Dendritic cell treated with granulocyte-macrophage colony-stimulating factor and Interleukin-4, amounts not matched to agents 40 ng/mL and 50 ng/mL, for 4 days (primary cell): Measurements from ENCODE around the gene C18orf32.
"Not testable (repeated sequence)": the region's sequence is repeated elsewhere in the genome, so short reads cannot be mapped to it uniquely, and the experiment has no call there.

Source experiments
- H3K27ac Mint-ChIP-seq: one replicate; pipeline ENCODE4 v1.8.0; 2022; ENCODE audit warnings: mild to moderate bottlenecking, mixed read lengths
- H3K27me3 Mint-ChIP-seq: one replicate; pipeline ENCODE4 v1.8.0; 2022; ENCODE audit warnings: mild to moderate bottlenecking, mixed read lengths
- H3K36me3 Mint-ChIP-seq: one replicate; pipeline ENCODE4 v1.8.0; 2022; ENCODE audit warnings: low read depth, mixed read lengths
- H3K4me1 Mint-ChIP-seq: one replicate; pipeline ENCODE4 v1.8.0; 2022; ENCODE audit warnings: low read depth, mixed read lengths
- H3K4me3 Mint-ChIP-seq: one replicate; pipeline ENCODE4 v1.8.0; 2022; ENCODE audit warnings: mild to moderate bottlenecking, moderate library complexity, mixed read lengths
- H3K9me3 Mint-ChIP-seq: one replicate; pipeline ENCODE4 v1.8.0; 2022; ENCODE audit warnings: mixed read lengths
- intact Hi-C: fragments of 100-400 bp; cut with micrococcal nuclease; formaldehyde crosslinking; loops from one replicate; pipeline ENCODE4 v1.15.0; 2022

C18orf32 gene

DNA sequence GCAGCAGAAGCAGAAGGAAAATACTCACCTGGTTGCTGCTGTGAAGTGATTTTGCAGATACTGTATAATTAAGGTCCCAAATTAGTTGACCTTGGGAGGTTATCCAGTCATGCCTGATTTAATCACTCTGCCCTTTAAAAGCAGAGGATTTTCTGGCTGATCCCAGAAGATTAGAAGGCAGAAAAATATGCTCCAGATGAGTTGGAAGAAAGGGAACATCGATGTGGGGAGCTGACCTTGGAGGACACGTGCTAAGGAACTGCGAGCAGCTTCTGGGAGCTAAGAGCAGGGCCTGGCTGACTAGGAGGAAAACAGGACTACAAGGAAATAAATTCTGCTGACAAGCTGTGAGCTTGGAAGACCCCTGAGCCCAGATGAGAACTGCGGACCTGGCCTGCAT is 13.3 kb downstream of the C18orf32 start:
- Mint-ChIP-seq H3K27me3 (peaks cover 7% of the 10 kb centered on the region), H3K4me1 (peaks cover 23% of the 10 kb centered on the region), H3K36me3 (peaks cover 10% of the 10 kb centered on the region), H3K27ac (no peak overlapping the region), H3K9me3 (no peaks in the 10 kb centered on the region), H3K4me3 (no peak overlapping the region)
- intact Hi-C loops = loop anchor here (10.0 kb wide), 1 partner anchor 109 kb away; no protein-coding TSS in a partner anchor

DNA sequence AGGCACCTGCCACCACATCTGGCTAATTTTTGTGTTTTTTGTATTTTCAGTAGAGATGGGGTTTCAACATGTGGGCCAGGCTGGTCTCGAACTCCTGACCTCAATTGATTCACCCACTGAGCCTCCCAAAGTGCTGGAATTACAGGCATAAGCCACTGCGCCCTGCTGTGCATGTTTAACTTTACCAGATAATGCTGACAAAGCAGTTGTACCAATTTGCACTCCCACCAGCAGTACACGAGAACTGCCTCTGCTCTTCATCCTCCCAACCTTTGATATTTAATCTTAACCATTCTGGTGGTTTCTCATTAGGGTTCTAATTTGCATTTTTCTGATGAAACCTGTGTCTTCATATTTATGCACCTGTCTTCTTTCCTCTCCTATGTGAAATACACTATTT is 14.6 kb downstream of the C18orf32 start:
- H3K4me3 Mint-ChIP-seq = no peak overlapping the region
- H3K9me3 Mint-ChIP-seq = no peaks in the 10 kb centered on the region
- H3K36me3 Mint-ChIP-seq = peaks cover 9% of the 10 kb centered on the region
- no peak overlapping the region for H3K27ac Mint-ChIP-seq
- H3K4me1 Mint-ChIP-seq = peaks cover 23% of the 10 kb centered on the region
- intact Hi-C loops = loop anchor here (10.0 kb wide), 1 partner anchor 108 kb away; no protein-coding TSS in a partner anchor
- peaks cover 7% of the 10 kb centered on the region for H3K27me3 Mint-ChIP-seq

DNA sequence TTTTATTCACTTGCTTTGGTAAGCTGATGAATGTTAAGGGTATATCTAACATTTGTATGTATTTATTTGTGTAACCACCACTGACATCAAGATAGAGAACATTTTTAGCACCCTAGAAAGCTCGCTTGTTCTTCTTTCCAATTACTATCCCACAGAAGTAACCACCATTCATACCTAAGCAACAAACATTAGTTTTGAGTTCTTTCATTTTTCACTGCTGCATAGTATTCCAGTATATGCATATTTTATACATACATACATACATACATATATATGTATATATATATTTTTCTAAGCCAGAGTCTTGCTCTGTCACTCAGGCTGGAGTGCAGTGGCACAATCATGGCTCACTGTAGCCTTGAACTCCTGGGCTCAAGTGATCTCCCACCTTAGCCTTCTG is 15.5 kb downstream of the C18orf32 start:
- intact Hi-C loops = loop anchor here (10.0 kb wide), 1 partner anchor 107 kb away; no protein-coding TSS in a partner anchor
- Mint-ChIP-seq H3K9me3 (no peaks in the 10 kb centered on the region), H3K4me1 (peaks cover 13% of the 10 kb centered on the region), H3K4me3 (no peak overlapping the region), H3K27me3 (peaks cover 7% of the 10 kb centered on the region), H3K27ac (no peak overlapping the region), H3K36me3 (peaks cover 5% of the 10 kb centered on the region)

DNA sequence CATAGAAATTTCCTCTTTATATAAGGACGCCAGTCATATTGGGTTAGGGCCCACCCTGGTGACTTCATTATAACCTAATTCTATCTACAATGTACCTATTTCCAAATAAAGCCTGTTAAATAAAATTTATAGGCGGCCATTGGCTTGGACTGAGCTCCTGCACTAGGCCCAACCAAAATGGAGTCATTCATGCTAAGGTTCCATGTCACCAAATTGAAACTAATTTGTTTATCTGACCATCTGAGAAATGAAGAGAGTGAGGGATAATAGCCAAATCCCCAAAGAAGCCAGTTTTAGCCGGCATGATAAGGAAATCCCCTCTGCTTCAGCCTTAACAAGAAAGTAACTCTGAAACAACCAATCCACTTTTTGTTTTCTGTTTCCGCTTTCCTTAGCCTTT is 19.4 kb downstream of the C18orf32 start:
- no peaks in the 10 kb centered on the region for H3K36me3 Mint-ChIP-seq

DNA sequence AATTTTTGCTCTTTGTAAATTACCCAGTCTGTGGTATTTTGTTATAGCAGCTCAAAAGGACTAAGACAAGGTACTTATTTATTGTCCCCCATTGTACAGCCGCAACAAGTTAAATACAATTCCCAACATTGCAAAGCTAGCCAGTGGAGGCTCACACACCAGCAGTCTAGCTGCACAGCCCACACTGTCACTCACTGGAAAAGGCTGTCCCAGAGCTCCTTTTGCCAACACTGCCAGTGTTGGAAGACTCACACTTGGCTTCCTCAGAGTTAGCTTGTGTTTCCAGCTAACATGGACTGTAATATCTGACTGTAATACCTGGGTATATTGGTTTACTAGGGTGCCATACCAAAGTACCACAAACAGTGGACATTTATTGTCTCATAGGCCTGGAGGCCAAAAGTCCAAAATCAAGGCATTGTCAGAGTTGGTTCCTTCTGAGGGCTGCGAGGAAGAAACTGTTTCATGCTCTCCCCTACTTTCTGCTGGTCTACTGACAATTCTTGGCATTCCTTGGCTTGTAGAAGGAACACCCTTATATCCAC is 19.9 kb downstream of the C18orf32 start:
- no peak overlapping the region for H3K27ac Mint-ChIP-seq
- intact Hi-C loops = no loop called here
- peaks cover 5% of the 10 kb centered on the region for H3K27me3 Mint-ChIP-seq
- H3K36me3 Mint-ChIP-seq = no peaks in the 10 kb centered on the region
- no peaks in the 10 kb centered on the region for H3K4me1 Mint-ChIP-seq
- H3K4me3 Mint-ChIP-seq = no peak overlapping the region
- H3K9me3 Mint-ChIP-seq = no peaks in the 10 kb centered on the region

More for the DNA sequence above, 19.4 kb downstream of the C18orf32 start:
- Mint-ChIP-seq H3K27me3 (peaks cover 5% of the 10 kb centered on the region), H3K4me3 (no peak overlapping the region), H3K9me3 (no peaks in the 10 kb centered on the region), H3K4me1 (no peaks in the 10 kb centered on the region), H3K27ac (no peak overlapping the region)
- intact Hi-C loops = no loop called here

DNA sequence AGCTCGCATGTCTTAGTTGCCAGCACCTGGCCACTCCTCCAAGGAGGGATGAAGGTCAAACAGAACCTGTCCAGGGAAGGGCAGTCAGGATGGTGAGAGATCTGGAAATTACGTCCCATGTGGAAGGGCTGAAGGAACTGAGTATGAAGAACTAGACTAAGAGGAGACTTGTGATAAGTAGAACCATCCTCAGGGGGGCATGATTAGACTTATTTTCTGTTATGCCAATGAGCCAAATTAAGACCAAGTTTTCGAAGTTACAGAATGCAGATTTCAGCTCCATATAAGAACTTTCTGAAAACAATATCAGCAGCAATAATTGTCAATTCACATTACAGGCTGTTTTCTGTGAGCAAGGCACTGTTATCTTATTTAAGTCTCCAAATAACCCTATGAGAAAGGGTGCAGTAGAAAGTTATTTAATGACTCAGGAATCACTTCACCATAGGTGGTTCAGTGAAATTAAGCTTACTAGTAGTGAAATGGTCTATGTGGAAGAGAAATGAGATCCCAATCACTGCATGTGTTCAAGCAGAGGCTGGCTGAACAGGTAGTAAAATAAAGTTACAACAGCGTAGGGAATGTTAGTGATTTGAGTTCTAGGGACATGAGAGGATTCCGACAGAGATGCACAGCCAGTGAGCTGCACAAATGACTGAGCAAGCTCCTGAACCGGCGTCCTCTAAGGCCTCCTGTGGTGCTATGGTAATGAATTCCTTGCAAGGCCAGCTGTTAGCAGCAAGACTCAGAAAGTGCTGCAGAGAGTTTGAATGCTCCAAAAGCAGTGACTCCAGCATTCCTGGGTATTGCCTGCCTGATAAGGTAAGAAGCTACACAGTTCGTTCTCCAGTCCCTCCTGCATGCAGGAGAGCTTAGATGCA is 22.1 kb downstream of the C18orf32 start:
- peaks cover 6% of the 10 kb centered on the region for H3K4me1 Mint-ChIP-seq
- intact Hi-C loops = no loop called here
- H3K27me3 Mint-ChIP-seq = peaks cover 2% of the 10 kb centered on the region
- no peaks in the 10 kb centered on the region for H3K9me3 Mint-ChIP-seq
- no peak overlapping the region for H3K4me3 Mint-ChIP-seq
- H3K27ac Mint-ChIP-seq = no peak overlapping the region
- H3K36me3 Mint-ChIP-seq = peaks cover 3% of the 10 kb centered on the region

DNA sequence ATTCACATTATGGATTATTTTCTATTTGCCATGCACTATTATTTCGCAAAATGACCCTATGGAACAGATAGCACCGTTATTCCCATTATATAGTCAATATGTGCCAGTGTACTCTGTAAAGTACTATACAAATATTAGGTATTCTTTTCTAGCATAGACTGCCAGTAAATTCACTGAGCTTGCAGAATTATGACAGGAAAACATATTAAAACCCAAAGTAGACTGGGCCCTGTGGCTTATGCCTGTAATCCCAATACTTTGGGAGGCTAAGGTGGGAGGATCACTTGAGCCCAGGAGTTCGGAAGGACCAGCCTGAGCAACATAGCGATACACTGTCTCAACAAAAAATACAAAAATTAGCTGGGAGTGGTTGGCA is 25.4 kb downstream of the C18orf32 start:
- peaks cover 4% of the 10 kb centered on the region for H3K36me3 Mint-ChIP-seq
- H3K4me1 Mint-ChIP-seq = peaks cover 34% of the 10 kb centered on the region
- no peak overlapping the region for H3K27ac Mint-ChIP-seq
- no peak overlapping the region for H3K4me3 Mint-ChIP-seq
- H3K9me3 Mint-ChIP-seq = no peaks in the 10 kb centered on the region
- H3K27me3 Mint-ChIP-seq = no peaks in the 10 kb centered on the region
- intact Hi-C loops = no loop called here

DNA sequence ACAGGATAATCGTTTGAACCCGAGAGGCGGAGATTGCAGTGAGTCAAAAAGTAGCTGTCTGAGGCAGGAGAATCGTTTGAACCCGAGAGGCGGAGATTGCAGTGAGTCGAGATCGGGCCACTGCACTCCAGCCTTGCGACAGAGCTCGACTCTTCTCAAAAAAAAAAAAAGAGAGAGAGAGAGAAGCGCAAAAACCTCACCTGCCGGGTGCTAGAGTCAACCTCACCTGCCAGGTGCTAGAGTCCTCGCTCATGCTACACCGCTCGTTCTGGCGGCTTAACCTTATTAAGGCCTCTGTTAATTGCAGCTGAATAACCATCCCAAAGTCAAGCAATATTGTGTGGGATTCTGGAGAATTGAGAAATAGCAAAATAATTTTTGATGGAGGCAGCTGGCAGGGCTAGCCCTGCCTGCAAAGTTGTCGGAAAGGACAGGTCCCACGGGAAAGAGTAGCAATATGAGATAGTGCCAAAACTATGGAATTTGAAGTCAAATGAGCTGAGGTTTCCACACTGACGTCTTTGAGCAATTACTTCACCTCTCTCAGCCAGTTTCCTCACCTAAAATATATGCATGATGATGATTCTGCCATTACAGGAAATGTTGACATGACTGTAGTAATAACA is 25.9 kb downstream of the C18orf32 start:
- Mint-ChIP-seq H3K36me3 (peaks cover 4% of the 10 kb centered on the region), H3K9me3 (no peaks in the 10 kb centered on the region), H3K27ac (peak overlapping the region; percentile 87), H3K4me1 (peaks cover 35% of the 10 kb centered on the region), H3K4me3 (peak overlapping the region; percentile 89), H3K27me3 (no peaks in the 10 kb centered on the region)
- intact Hi-C loops = loop anchor here (1.0 kb wide), 2 partner anchors 26 to 31 kb away; partner anchors contain the start of genes C18orf32 and RPL17

DNA sequence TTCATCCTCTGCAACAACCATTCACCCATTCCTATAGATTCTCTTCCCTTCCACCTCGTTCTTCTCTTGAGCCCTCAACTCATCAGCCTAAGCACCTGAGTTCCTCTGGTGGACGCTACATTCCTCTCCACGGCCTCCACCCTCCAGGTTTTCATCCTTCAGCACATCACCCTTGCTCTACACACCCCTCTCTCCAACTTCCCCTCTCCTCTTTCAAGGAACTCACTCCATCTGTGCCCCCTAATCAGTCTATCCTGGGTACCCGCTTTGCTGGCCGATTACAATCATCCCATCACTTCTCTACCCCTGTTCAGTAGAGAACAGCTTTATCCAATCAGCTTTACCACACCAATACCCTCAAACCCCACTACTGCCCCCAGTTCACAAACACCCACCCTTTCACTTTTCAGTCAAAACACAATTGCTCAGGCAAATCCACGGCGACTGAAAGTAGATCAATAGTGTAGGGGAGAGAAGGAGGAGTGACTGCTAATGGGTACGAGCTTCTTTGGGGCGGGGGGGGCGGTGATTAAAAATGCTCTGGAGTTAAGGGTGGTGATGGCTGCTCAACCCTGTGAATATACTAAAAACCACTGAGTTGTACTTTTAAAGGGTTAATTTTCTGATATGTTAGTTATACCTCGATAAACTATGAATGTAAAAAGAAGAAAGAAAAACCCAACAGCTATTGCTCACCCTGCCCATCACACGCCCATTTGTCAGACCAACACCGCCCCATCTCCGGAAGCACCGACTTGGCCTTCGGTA is 27.4 kb downstream of the C18orf32 start:
- Mint-ChIP-seq H3K27me3 (no peaks in the 10 kb centered on the region), H3K4me3 (peak overlapping the region; percentile 89), H3K4me1 (peaks cover 39% of the 10 kb centered on the region), H3K9me3 (no peaks in the 10 kb centered on the region), H3K27ac (peak overlapping the region; percentile 87), H3K36me3 (peaks cover 4% of the 10 kb centered on the region)
- intact Hi-C loops = loop anchor here (1.0 kb wide), 2 partner anchors 28 to 33 kb away; partner anchors contain the start of genes C18orf32 and RPL17

DNA sequence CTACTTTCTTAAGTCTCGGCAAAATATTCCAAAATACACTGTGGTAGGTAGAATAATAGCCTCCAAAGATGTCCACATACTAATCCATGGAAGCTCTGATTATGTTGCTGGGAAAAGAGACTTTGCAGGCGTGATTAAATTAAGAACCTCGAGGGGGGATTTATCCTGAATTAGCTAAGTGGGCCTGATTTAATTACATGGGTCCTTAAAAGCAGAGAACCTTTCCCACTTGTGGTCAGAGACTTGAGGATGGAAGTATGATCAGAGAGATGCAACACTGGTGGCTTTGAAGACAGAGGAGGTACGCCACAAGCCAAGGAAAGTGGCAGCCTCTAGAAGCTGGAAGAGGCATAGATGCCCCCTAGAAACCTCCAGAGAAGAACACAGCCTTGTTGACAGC is 29.4 kb downstream of the C18orf32 start:
- intact Hi-C loops = no loop called here
- Mint-ChIP-seq H3K27me3 (no peaks in the 10 kb centered on the region), H3K27ac (no peak overlapping the region), H3K4me3 (no peak overlapping the region), H3K4me1 (peaks cover 39% of the 10 kb centered on the region), H3K36me3 (peaks cover 21% of the 10 kb centered on the region), H3K9me3 (peaks cover 10% of the 10 kb centered on the region)

DNA sequence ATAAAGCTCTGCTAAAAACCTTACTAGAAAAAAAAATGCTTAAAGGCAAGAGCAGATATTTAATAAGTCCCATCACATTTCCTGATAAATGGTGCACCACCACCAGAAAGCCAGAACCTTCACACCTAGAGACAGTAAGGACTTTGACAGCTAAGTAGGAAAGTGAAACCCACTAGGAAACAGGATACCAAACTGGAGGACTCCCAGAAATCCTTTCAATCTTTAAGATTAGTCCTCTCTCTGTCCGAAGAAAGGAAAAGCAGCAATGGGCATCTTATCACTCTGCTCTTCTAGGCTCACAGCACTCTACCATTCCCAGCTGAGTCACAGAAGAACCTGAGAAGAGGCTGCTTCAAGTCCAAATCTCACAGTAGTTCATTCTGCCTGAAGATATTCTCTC is 30.2 kb downstream of the C18orf32 start:
- intact Hi-C loops = no loop called here
- Mint-ChIP-seq H3K9me3 (peaks cover 10% of the 10 kb centered on the region), H3K27ac (no peak overlapping the region), H3K4me3 (no peak overlapping the region), H3K36me3 (peaks cover 29% of the 10 kb centered on the region), H3K4me1 (peaks cover 39% of the 10 kb centered on the region), H3K27me3 (no peaks in the 10 kb centered on the region)

DNA sequence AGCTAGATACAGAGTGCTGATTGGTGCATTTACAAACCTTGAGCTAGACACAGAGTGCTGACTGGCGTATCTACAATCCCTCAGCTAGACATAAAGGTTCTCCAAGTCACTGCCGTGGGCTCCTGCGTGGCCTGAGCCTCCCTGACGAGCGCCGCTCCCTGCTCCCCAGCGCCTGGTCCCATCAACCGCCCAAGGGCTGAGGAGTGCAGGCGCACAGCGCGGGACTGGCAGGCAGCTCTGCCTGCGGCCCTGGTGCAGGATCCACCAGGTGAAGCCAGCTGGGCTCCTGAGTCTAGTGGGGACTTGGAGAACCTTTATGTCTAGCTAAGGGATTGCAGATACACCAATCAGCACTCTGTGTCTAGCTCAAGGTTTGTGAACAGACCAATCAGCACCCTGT is 34.5 kb downstream of the C18orf32 start:
- H3K4me3 Mint-ChIP-seq, H3K27ac Mint-ChIP-seq, H3K27me3 Mint-ChIP-seq, intact Hi-C loops: not testable (repeated sequence)
- peaks cover 20% of the 10 kb centered on the region for H3K4me1 Mint-ChIP-seq
- peaks cover 43% of the 10 kb centered on the region for H3K36me3 Mint-ChIP-seq
- H3K9me3 Mint-ChIP-seq = peaks cover 29% of the 10 kb centered on the region

DNA sequence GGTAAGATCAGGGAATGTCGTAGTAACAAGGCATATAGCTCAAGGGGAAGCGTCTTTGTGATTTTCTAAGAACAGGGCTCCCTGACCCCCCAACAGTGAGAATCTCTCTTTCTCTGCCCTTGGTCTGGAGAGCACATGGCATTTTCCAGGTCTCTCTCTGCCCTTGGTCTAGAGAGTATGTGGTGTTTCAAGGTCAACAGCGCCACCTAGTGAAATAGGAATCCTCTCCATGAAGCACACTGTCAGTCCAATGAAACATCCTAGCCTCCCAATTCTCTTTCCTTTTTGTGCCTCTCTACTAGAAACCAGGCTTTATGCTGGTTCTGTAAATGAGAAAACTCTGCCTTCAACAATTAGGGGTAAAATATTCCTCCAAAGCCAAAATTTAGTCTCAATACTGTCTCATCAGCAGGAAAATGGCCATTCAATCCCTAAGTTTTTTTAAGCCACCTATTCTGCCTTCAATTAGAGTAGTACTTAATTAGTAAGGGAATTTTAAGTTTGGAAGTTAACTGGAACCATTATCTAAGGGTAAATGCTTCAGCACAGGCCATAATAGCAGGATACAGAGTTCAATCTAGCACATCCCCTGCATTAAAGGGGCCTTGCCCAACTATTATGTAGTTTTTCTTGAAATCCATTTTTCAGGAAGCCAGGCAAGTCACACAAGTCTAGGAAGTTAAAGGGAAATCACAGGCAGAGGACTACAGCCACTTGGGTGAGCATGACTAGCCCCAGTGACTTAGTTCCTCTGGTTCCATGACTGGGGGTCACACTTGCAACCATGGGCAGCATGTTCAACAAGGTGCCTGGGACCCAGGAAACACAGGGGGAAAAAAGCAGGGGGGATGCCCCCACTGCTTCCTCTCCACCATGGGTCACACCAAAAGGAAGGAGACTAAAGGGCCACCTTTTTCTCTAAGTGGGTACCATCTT is 39.0 kb downstream of the C18orf32 start:
- Mint-ChIP-seq H3K27me3 (no peaks in the 10 kb centered on the region), H3K4me1 (peaks cover 13% of the 10 kb centered on the region), H3K36me3 (peaks cover 40% of the 10 kb centered on the region), H3K27ac (no peak overlapping the region), H3K9me3 (peaks cover 25% of the 10 kb centered on the region), H3K4me3 (no peak overlapping the region)
- intact Hi-C loops = loop anchor here (10.0 kb wide), 1 partner anchor 773 kb away; no protein-coding TSS in a partner anchor
